HUES48 (cell line): ENCODE results near the gene ST6GALNAC2.
"Not testable (repeated sequence)": the region's sequence is repeated elsewhere in the genome, so short reads cannot be mapped to it uniquely, and the experiment has no call there.

Experiments used
- H3K27ac ChIP-seq: one replicate; pipeline ENCODE4 v1.7.0; 2013; ENCODE audit warnings: low read depth, low read length, inconsistent platforms
- H3K27me3 ChIP-seq: 2 replicates; pipeline ENCODE4 v1.6.1; 2013; ENCODE audit warnings: mild to moderate bottlenecking, low read length; ENCODE audit not compliant: control insufficient read depth, insufficient read depth
- H3K36me3 ChIP-seq: 2 replicates; pipeline ENCODE4 v1.6.1; 2013; ENCODE audit warnings: low read length; ENCODE audit not compliant: control insufficient read depth, insufficient read depth
- H3K4me1 ChIP-seq: 2 replicates; pipeline ENCODE4 v1.6.1; 2013; ENCODE audit warnings: mild to moderate bottlenecking, low read length; ENCODE audit not compliant: control insufficient read depth, insufficient read depth
- H3K4me3 ChIP-seq: 2 replicates; pipeline ENCODE4 v1.5.1; 2013; ENCODE audit warnings: mild to moderate bottlenecking, low read depth, low read length
- H3K9ac ChIP-seq: 2 replicates; pipeline ENCODE4 v1.6.1; 2013; ENCODE audit warnings: mild to moderate bottlenecking, low read depth, low read length, moderate library complexity
- H3K9me3 ChIP-seq: 2 replicates; pipeline ENCODE4 v1.6.1; 2013; ENCODE audit warnings: low read length; ENCODE audit not compliant: control insufficient read depth, insufficient read depth

Gene ST6GALNAC2

GRCh38 chr17:76521683-76522082, 64.0 kb downstream of the ST6GALNAC2 start:
- not testable (repeated sequence) for H3K27ac ChIP-seq, H3K4me3 ChIP-seq, H3K9ac ChIP-seq, H3K9me3 ChIP-seq, H3K27me3 ChIP-seq, H3K36me3 ChIP-seq, H3K4me1 ChIP-seq

DNA sequence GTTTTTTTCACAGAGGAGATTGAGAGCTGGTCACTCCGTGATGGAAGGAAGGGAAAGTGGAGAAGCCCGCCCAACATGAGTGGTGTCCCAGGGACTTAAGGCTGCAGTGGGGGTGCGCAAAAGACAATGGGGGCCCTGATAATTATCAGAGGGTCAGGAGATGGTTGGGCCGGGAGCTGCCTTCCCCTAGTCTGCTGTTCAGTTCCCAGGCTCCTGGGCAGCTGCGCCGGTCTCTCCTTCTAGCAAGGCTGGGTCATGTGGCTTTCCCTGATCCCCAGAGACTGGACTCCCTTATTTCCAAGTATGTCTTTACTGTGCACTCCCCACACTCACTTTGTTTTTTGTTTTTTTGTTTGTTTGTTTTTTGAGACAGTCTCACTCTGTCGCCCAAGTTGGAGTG, 64.4 kb downstream of the ST6GALNAC2 start:
- Histone ChIP-seq H3K9ac (no peak overlapping the region), H3K9me3 (no peaks in the 10 kb centered on the region), H3K27ac (no peak overlapping the region), H3K4me3 (no peak overlapping the region), H3K27me3 (peaks cover 6% of the 10 kb centered on the region), H3K4me1 (peaks cover 6% of the 10 kb centered on the region; the same call in 1 of the 2 replicates), H3K36me3 (no peaks in the 10 kb centered on the region)

DNA sequence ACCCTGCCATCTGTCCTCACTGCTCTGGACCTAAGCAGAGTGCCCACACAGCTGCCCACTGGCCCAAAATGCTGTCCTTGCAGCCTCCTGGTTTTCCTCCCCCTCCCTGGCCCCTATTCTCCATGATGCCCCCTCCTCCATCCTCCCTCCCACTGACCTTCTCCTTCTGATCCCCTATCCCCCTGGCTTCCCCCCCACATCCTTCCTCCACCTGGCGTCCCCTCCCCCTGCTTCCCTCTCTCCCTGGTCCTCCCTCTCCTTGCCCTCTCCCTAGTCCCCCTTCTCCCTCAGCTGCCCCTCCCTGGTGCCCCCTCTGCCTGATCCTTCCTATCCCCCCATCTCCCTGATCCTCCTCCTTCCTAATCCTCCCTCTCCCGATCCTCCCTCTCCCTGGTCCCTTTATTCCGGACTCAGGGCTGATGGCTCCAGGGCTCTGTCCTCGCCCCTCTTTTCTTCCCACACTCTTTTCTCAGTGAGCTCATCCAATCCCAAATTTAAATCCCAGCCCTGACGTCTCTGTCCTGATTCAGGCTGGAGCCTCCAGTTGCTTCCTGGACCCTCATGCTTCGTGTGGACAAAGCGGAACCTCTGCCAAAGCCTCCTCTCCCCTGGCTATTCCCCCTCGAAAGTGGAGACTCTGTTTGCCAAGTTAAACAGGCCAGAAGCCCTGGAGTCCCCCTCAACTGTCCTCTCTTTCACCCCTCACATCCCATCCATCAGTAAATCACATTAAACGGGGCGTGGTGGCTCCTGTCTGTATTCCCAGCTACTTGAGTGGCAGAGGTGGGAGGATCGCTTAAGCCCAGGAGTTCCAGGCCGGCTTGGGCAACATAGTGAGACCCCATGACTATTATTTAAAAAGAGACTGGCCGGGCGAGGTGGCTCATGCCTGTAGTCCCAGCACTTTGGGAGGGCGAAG, 66.4 kb downstream of the ST6GALNAC2 start:
- H3K4me1 ChIP-seq = no peaks in the 10 kb centered on the region; the same call in 1 of the 2 replicates
- no peak overlapping the region for H3K9ac ChIP-seq
- H3K36me3 ChIP-seq = no peaks in the 10 kb centered on the region
- H3K27me3 ChIP-seq = peaks cover 6% of the 10 kb centered on the region
- no peaks in the 10 kb centered on the region for H3K9me3 ChIP-seq
- no peak overlapping the region for H3K4me3 ChIP-seq
- H3K27ac ChIP-seq = no peak overlapping the region

GRCh38 chr17:76517638-76518038, 68.0 kb downstream of the ST6GALNAC2 start:
- Histone ChIP-seq H3K36me3 (no peaks in the 10 kb centered on the region), H3K4me1 (no peaks in the 10 kb centered on the region), H3K9me3 (no peaks in the 10 kb centered on the region), H3K27me3 (no peaks in the 10 kb centered on the region), H3K4me3 (no peak overlapping the region), H3K9ac (no peak overlapping the region), H3K27ac (no peak overlapping the region)
